ENCODE data around the gene HS6ST1.
"Not testable (repeated sequence)": the region's sequence is repeated elsewhere in the genome, so short reads cannot be mapped to it uniquely, and the experiment has no call there.

Gene HS6ST1

GRCh38 chr2:128279009-128279408 lies 39.7 kb downstream of the HS6ST1 start:
- DNase-seq, result no peak

- no peak for DNase-seq
These were observed 40.5 kb downstream of the HS6ST1 start for GRCh38 chr2:128277961-128278681.

- no peak for DNase-seq
These were observed 41.6 kb downstream of the HS6ST1 start for GRCh38 chr2:128276878-128277675.

- DNase-seq, result no peak
These were observed 43.1 kb downstream of the HS6ST1 start for GRCh38 chr2:128275498-128276045.

GRCh38 chr2:128274218-128274617 lies 44.5 kb downstream of the HS6ST1 start:
- DNase-seq, result no peak

GRCh38 chr2:128273469-128274081 lies 45.1 kb downstream of the HS6ST1 start:
- no peak for DNase-seq

GRCh38 chr2:128272601-128273468 lies 45.8 kb downstream of the HS6ST1 start:
- no peak for DNase-seq

GRCh38 chr2:128271911-128272600 lies 46.6 kb downstream of the HS6ST1 start:
- no peak for DNase-seq

GRCh38 chr2:128271597-128271910 lies 47.1 kb downstream of the HS6ST1 start:
- DNase-seq, result no peak

GRCh38 chr2:128270672-128271596 lies 47.7 kb downstream of the HS6ST1 start:
- DNase-seq, result no peak

GRCh38 chr2:128269990-128270671 lies 48.5 kb downstream of the HS6ST1 start:
- no peak for DNase-seq

GRCh38 chr2:128269063-128269989 lies 49.3 kb downstream of the HS6ST1 start:
- DNase-seq, result no peak

GRCh38 chr2:128268611-128269010 lies 50.1 kb downstream of the HS6ST1 start:
- not testable (repeated sequence) for DNase-seq

- not testable (repeated sequence) for DNase-seq
These were observed 50.5 kb downstream of the HS6ST1 start for GRCh38 chr2:128268145-128268544.

GRCh38 chr2:128267649-128268048 lies 51.0 kb downstream of the HS6ST1 start:
- DNase-seq, result not testable (repeated sequence)

GRCh38 chr2:128267197-128267596 lies 51.5 kb downstream of the HS6ST1 start:
- DNase-seq, result not testable (repeated sequence)

- not testable (repeated sequence) for DNase-seq
These were observed 52.2 kb downstream of the HS6ST1 start for GRCh38 chr2:128266463-128266862.

GRCh38 chr2:128265608-128265993 lies 53.1 kb downstream of the HS6ST1 start:
- not testable (repeated sequence) for DNase-seq
